B cell (primary cell): Measurements from ENCODE around the gene ARGLU1.

ENCODE experiments used
- EZH2 ChIP-seq: IDR thresholded peaks from 2 replicates; pipeline ENCODE4 v1.6.1; 2012; ENCODE audit warnings: borderline replicate concordance, low read depth, mild to moderate bottlenecking, moderate library complexity, low read length; ENCODE audit not compliant: insufficient read depth, poor library complexity, severe bottlenecking
- TF ChIP-seq, protein P1 (sequence below): fragments of 200-600 bp; IDR thresholded peaks from one replicate; pipeline ENCODE4 v1.8.0; 2022; ENCODE audit warnings: antibody characterized with exemption, mild to moderate bottlenecking

DNA sequence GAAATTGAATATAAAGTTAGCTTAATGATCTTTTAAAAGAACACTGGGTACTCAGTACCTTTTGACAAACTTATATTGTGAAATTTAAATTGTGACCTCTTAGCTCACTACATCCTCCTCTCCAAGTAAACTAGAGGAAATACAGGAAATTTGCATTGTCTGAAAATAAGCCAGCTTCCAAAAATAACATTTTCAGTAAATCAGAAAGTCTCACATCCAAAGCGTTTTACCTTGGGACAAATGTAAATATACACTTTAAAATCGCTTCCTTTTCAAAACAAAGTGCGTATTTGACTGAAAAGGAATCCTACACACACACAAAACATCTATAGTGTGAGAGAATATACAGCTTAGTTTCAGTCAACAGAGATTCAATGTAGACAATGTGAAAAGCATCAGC, 30.4 kb downstream of the ARGLU1 start:
- TF ChIP-seq EZH2, result no peak
- TF ChIP-seq, protein P1, sequence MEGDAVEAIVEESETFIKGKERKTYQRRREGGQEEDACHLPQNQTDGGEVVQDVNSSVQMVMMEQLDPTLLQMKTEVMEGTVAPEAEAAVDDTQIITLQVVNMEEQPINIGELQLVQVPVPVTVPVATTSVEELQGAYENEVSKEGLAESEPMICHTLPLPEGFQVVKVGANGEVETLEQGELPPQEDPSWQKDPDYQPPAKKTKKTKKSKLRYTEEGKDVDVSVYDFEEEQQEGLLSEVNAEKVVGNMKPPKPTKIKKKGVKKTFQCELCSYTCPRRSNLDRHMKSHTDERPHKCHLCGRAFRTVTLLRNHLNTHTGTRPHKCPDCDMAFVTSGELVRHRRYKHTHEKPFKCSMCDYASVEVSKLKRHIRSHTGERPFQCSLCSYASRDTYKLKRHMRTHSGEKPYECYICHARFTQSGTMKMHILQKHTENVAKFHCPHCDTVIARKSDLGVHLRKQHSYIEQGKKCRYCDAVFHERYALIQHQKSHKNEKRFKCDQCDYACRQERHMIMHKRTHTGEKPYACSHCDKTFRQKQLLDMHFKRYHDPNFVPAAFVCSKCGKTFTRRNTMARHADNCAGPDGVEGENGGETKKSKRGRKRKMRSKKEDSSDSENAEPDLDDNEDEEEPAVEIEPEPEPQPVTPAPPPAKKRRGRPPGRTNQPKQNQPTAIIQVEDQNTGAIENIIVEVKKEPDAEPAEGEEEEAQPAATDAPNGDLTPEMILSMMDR, result no peak
